ENCODE measurements around the gene RNF144A.
A peak's percentile ranks its signal among the peaks of the same experiment; 100 is the strongest.

Gene RNF144A

GRCh38 chr2:6876309-6876708 lies 40.9 kb upstream of the RNF144A start:
- Histone ChIP-seq H3K9me2 (replicated peaks; ENCODE audit: low read depth, low read length) (no peaks in the 10 kb centered on the region), H4K20me1 (ENCODE audit: insufficient read depth, low read length, poor library complexity, severe bottlenecking) (no peaks in the 10 kb centered on the region), H3K4me2 (ENCODE audit: low read depth, low read length, poor library complexity, severe bottlenecking) (no peak overlapping the region), H2AFZ (ENCODE audit: low read length) (0 out of 2 replicates have a peak overlapping the region, but pooled peaks have one; percentile 22), H3K79me2 (ENCODE audit: insufficient read depth, low read length) (no peaks in the 10 kb centered on the region), H3K9ac (ENCODE audit: low read depth, low read length, poor library complexity, severe bottlenecking) (peak overlapping the region; percentile 72), H3F3A (ENCODE audit: low read depth) (peaks cover 10% of the 10 kb centered on the region), H3K4me1 (ENCODE audit: insufficient read depth, low read length, poor library complexity, severe bottlenecking) (peaks cover 62% of the 10 kb centered on the region), H3K4me3 (ENCODE audit: low read length, poor library complexity, severe bottlenecking) (no peak overlapping the region), H3K9me3 (ENCODE audit: insufficient read depth, low read depth, low read length) (peaks cover 7% of the 10 kb centered on the region; the same call in 1 of the 2 replicates), H3K36me3 (ENCODE audit: insufficient read depth, low read length) (no peaks in the 10 kb centered on the region), H3K27me3 (ENCODE audit: insufficient read depth, low read length, poor library complexity, severe bottlenecking) (no peaks in the 10 kb centered on the region)
- TF ChIP-seq CTCF (conservative IDR thresholded peaks at IDR 0.05; ENCODE audit: low read length), result no peak
- no peak for TF ChIP-seq EZH2phosphoT487 (IDR thresholded peaks at IDR 0.05; ENCODE audit: borderline replicate concordance)

GRCh38 chr2:6877402-6878304 lies 39.6 kb upstream of the RNF144A start, which contains the start of gene RSAD2:
TSS of gene RSAD2 (plus strand) at chr2:6877777. CDS start at chr2:6877801, 24 bp downstream.
- Histone ChIP-seq H3K36me3 (ENCODE audit: insufficient read depth, low read length) (no peaks in the 10 kb centered on the region), H3K9ac (ENCODE audit: low read depth, low read length, poor library complexity, severe bottlenecking) (peak within 1 kb of the TSS; percentile 72), H3K9me2 (replicated peaks; ENCODE audit: low read depth, low read length) (no peaks in the 10 kb centered on the region), H3K27me3 (ENCODE audit: insufficient read depth, low read length, poor library complexity, severe bottlenecking) (no peaks in the 10 kb centered on the region), H3K79me2 (ENCODE audit: insufficient read depth, low read length) (no peaks in the 10 kb centered on the region), H3F3A (ENCODE audit: low read depth) (peaks cover 12% of the 10 kb centered on the region), H2AFZ (ENCODE audit: low read length) (peak within 1 kb of the TSS; percentile 79), H3K9me3 (ENCODE audit: insufficient read depth, low read depth, low read length) (peaks cover 7% of the 10 kb centered on the region; the same call in 1 of the 2 replicates), H4K20me1 (ENCODE audit: insufficient read depth, low read length, poor library complexity, severe bottlenecking) (no peaks in the 10 kb centered on the region), H3K4me3 (ENCODE audit: low read length, poor library complexity, severe bottlenecking) (peak within 1 kb of the TSS; percentile 72), H3K4me2 (ENCODE audit: low read depth, low read length, poor library complexity, severe bottlenecking) (peak within 1 kb of the TSS; percentile 83), H3K4me1 (ENCODE audit: insufficient read depth, low read length, poor library complexity, severe bottlenecking) (peaks cover 69% of the 10 kb centered on the region)
- TF ChIP-seq EZH2phosphoT487 (IDR thresholded peaks at IDR 0.05; ENCODE audit: borderline replicate concordance) (no peak), CTCF (conservative IDR thresholded peaks at IDR 0.05; ENCODE audit: low read length) (peak; percentile 40; the same call in 1 of the 2 replicates)

- TF ChIP-seq CTCF (conservative IDR thresholded peaks at IDR 0.05; ENCODE audit: low read length) (no peak), EZH2phosphoT487 (IDR thresholded peaks at IDR 0.05; ENCODE audit: borderline replicate concordance) (no peak)
- Histone ChIP-seq H4K20me1 (ENCODE audit: insufficient read depth, low read length, poor library complexity, severe bottlenecking) (no peaks in the 10 kb centered on the region), H3F3A (ENCODE audit: low read depth) (peaks cover 12% of the 10 kb centered on the region), H3K4me2 (ENCODE audit: low read depth, low read length, poor library complexity, severe bottlenecking) (peak overlapping the region; percentile 83), H3K79me2 (ENCODE audit: insufficient read depth, low read length) (no peaks in the 10 kb centered on the region), H3K4me1 (ENCODE audit: insufficient read depth, low read length, poor library complexity, severe bottlenecking) (peaks cover 71% of the 10 kb centered on the region), H3K9ac (ENCODE audit: low read depth, low read length, poor library complexity, severe bottlenecking) (peak overlapping the region; percentile 73), H3K9me3 (ENCODE audit: insufficient read depth, low read depth, low read length) (peaks cover 7% of the 10 kb centered on the region; the same call in 1 of the 2 replicates), H3K36me3 (ENCODE audit: insufficient read depth, low read length) (no peaks in the 10 kb centered on the region), H3K27me3 (ENCODE audit: insufficient read depth, low read length, poor library complexity, severe bottlenecking) (no peaks in the 10 kb centered on the region), H2AFZ (ENCODE audit: low read length) (no peak overlapping the region), H3K4me3 (ENCODE audit: low read length, poor library complexity, severe bottlenecking) (peak overlapping the region; percentile 72), H3K9me2 (replicated peaks; ENCODE audit: low read depth, low read length) (no peaks in the 10 kb centered on the region)
Measured at GRCh38 chr2:6878549-6878948, 38.7 kb upstream of the RNF144A start.
